Osteocyte (in vitro differentiated cells): Measurements from ENCODE around the gene ADGRA1. TPM values are rescaled to one million over a fixed set of nuclear protein-coding genes. Genes with fewer than 3 reads are reported as not detected.

Experiments
- DNase-seq: peaks from one replicate; pipeline ENCODE4 v3.0.0; 2021; ENCODE audit warnings: mixed read lengths; ENCODE audit not compliant: unreplicated experiment; ENCODE audit errors: extremely low spot score
- H3K27ac Mint-ChIP-seq: one replicate; pipeline ENCODE4 v1.8.0; 2021; ENCODE audit warnings: mild to moderate bottlenecking, mixed read lengths; ENCODE audit not compliant: unreplicated experiment
- H3K27me3 Mint-ChIP-seq: one replicate; pipeline ENCODE4 v1.8.0; 2021; ENCODE audit warnings: mixed read lengths; ENCODE audit not compliant: unreplicated experiment
- H3K36me3 Mint-ChIP-seq: one replicate; pipeline ENCODE4 v1.8.0; 2021; ENCODE audit warnings: mixed read lengths; ENCODE audit not compliant: unreplicated experiment
- H3K4me1 Mint-ChIP-seq: one replicate; pipeline ENCODE4 v1.8.0; 2021; ENCODE audit warnings: mixed read lengths; ENCODE audit not compliant: unreplicated experiment
- H3K4me3 Mint-ChIP-seq: one replicate; pipeline ENCODE4 v1.8.0; 2021; ENCODE audit warnings: mild to moderate bottlenecking, moderate library complexity, mixed read lengths; ENCODE audit not compliant: unreplicated experiment
- H3K9me3 Mint-ChIP-seq: one replicate; pipeline ENCODE4 v1.8.0; 2021; ENCODE audit warnings: mixed read lengths; ENCODE audit not compliant: unreplicated experiment
- CTCF ChIP-seq: fragments of 200-600 bp; sonication (generic); IDR thresholded peaks from 2 replicates; pipeline ENCODE4 v1.5.0; 2021; ENCODE audit warnings: antibody characterized with exemption, mild to moderate bottlenecking, moderate library complexity
- total RNA-seq: library from RNA; stranded (reverse); gene quantifications from 2 replicates; pipeline ENCODE4 v1.2.1, GENCODE V29; 2021

ADGRA1 gene
- total RNA-seq, 1 donor from 2014 or later = not detected

DNA sequence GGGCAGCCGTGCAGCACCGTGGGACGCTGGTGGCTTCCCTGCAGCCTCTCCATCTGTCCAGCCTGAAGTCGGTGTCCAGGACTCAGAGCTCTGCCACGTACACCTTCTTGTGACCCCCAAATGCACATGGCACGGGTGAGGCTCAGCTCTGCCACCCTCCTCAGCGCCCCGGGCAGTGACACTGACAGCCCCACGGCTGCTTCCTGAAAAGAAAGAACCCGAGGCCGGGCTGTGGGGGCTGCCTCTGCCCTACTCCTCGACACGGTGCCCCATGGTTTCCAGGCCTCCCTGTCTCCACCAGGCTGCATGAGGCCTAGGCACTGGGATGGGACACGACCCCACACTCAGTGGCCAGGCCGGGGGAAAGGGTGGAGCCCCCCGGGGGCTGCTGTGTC is 13.7 kb downstream of the ADGRA1 start:
- no peak for TF ChIP-seq CTCF
- Mint-ChIP-seq H3K27ac (no peak overlapping the region), H3K4me3 (no peak overlapping the region), H3K9me3 (no peaks in the 10 kb centered on the region), H3K36me3 (no peaks in the 10 kb centered on the region), H3K4me1 (no peaks in the 10 kb centered on the region), H3K27me3 (peaks cover 5% of the 10 kb centered on the region)
- DNase-seq = no peak

GRCh38 chr10:133102415-133103095 is 14.8 kb downstream of the ADGRA1 start:
- peaks cover 5% of the 10 kb centered on the region for H3K27me3 Mint-ChIP-seq
- peaks cover 9% of the 10 kb centered on the region for H3K9me3 Mint-ChIP-seq
- no peak for DNase-seq
- no peaks in the 10 kb centered on the region for H3K36me3 Mint-ChIP-seq
- no peak overlapping the region for H3K27ac Mint-ChIP-seq
- no peak overlapping the region for H3K4me3 Mint-ChIP-seq
- no peak for TF ChIP-seq CTCF
- no peaks in the 10 kb centered on the region for H3K4me1 Mint-ChIP-seq

DNA sequence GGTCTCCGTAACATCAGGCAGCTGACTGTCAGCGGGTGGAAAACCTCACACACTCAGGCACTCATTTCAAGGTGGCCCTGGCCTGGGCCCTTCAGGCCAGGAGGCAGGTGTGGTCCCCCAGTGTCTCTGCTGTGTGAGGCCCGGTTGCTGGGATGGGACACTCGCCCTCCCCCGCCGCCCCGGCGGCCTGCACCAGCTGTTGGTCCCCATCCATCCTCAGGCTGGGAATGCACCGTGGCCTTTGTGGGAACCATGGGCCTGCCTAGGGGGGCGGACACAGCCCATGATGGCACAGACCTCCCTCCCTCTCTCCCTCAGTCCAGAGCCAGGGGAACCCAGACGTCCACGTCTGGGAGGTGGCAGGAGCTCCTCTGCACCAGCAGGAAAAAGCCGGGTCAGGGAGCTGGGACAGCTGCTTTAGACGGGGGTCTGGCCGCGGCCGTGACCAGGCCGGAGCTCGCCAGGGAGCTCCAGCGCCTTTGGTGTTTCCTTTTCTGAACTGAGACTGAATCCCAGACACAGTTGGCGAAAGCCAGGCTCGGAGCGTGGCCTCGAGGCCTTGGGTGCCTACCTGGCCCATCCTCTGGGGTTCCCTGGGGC is 15.7 kb downstream of the ADGRA1 start:
- Mint-ChIP-seq H3K4me3 (no peak overlapping the region), H3K27me3 (peaks cover 5% of the 10 kb centered on the region), H3K4me1 (no peaks in the 10 kb centered on the region), H3K27ac (no peak overlapping the region), H3K36me3 (no peaks in the 10 kb centered on the region), H3K9me3 (peaks cover 11% of the 10 kb centered on the region)
- no peak for DNase-seq
- no peak for TF ChIP-seq CTCF

- Mint-ChIP-seq H3K27me3 (peaks cover 5% of the 10 kb centered on the region), H3K4me1 (no peaks in the 10 kb centered on the region), H3K36me3 (no peaks in the 10 kb centered on the region), H3K9me3 (peaks cover 13% of the 10 kb centered on the region), H3K4me3 (no peak overlapping the region), H3K27ac (no peak overlapping the region)
- no peak for TF ChIP-seq CTCF
- no peak for DNase-seq
Measured at GRCh38 chr10:133104068-133104962, 16.6 kb downstream of the ADGRA1 start.
